ENCODE results near the gene RNU6-7. TPM values are rescaled to one million over a fixed set of nuclear protein-coding genes. Genes with fewer than 3 reads are reported as not detected.

Gene RNU6-7
- total and polyA plus RNA-seq, 2 donors (not counting 3 experiments of a cell fraction or from before 2014, with no cell fraction given): not detected

- intact Hi-C loops (cut with micrococcal nuclease): no loop called here
- Histone ChIP-seq H3K9me1 (replicated peaks; ENCODE audit: control insufficient read depth, extremely low read depth, insufficient read depth, low read length) (no peaks in the 10 kb centered on the region), H3K4me3 (replicated peaks in 1 of 3; ENCODE audit: insufficient read depth in 1 of 3, low read depth in 1 of 3, low read length in 3 of 3) (no peak overlapping the region), H3K27ac (ENCODE audit: insufficient read depth, low read depth, low read length) (no peak overlapping the region), H3K36me3 (ENCODE audit: control insufficient read depth in 2 of 2, extremely low read depth in 1 of 2, insufficient read depth in 2 of 2, low read length in 2 of 2) (no peaks in the 10 kb centered on the region), H3K9ac (replicated peaks; ENCODE audit: extremely low read depth, insufficient read depth, low read length) (no peak overlapping the region), H3K27me3 (ENCODE audit: control insufficient read depth in 2 of 2, insufficient read depth in 2 of 2, low read length in 2 of 2) (peaks cover 2 to 5% of the 10 kb centered on the region in 2 experiments), H3K4me2 (ENCODE audit: insufficient read depth, low read length) (no peak overlapping the region), H3K4me1 (ENCODE audit: control insufficient read depth, extremely low read depth, insufficient read depth, low read length) (no peaks in the 10 kb centered on the region), H3K9me3 (replicated peaks; ENCODE audit: control insufficient read depth, insufficient read depth, low read length) (no peaks in the 10 kb centered on the region), H3K79me2 (ENCODE audit: control insufficient read depth, insufficient read depth, low read length) (no peaks in the 10 kb centered on the region), H4K20me1 (replicated peaks; ENCODE audit: control insufficient read depth, extremely low read depth, insufficient read depth, low read length) (peaks cover 2% of the 10 kb centered on the region), H2AFZ (ENCODE audit: low read depth, low read length) (no peak overlapping the region)
- ChIA-PET CTCF (no interaction called here), POLR2A (no interaction called here)
- no TSS peak for BruUV-seq (replicated peaks)
- no peak for FAIRE-seq
- dilution Hi-C loops (cut with MboI; ENCODE audit: extremely low pct_ligation_motif_present, low sequenced_read_pairs): no loop called here
- no peak for TF ChIP-seq MAX (IDR thresholded peaks at IDR 0.05; ENCODE audit: insufficient read depth, insufficient read length)
- TF ChIP-seq EZH2 (IDR thresholded peaks at IDR 0.05; ENCODE audit: borderline replicate concordance, low read depth, low read length, severe bottlenecking): no peak
- TF ChIP-seq GATA2 (IDR thresholded peaks at IDR 0.05; ENCODE audit: insufficient read depth, insufficient read length, low read depth, low read length): no peak
- no peak for TF ChIP-seq FOS (IDR thresholded peaks at IDR 0.05; ENCODE audit: borderline replicate concordance, insufficient read depth, low read length)
- TF ChIP-seq JUN (IDR thresholded peaks at IDR 0.05; ENCODE audit: borderline replicate concordance, insufficient read depth, insufficient read length, low read depth): no peak
- TF ChIP-seq POLR2A (IDR thresholded peaks at IDR 0.05; ENCODE audit: low read depth, low read length): no peak
- TF ChIP-seq CTCF (IDR thresholded peaks at IDR 0.05; ENCODE audit: extremely low read depth in 1 of 2, insufficient read depth in 1 of 2, low read depth in 1 of 2, low read length in 2 of 2): no peak
- TF ChIP-seq MYC (IDR thresholded peaks at IDR 0.05; ENCODE audit: low read depth, low read length): no peak
- TF ChIP-seq POLR2AphosphoS5 (IDR thresholded peaks at IDR 0.05; ENCODE audit: insufficient read depth, low read depth, low read length): no peak
- no peak for DNase-seq (ENCODE audit: low read depth, low spot score)
These were observed 8.3 kb upstream of the RNU6-7 start for GRCh38 chr14:32193532-32193931.

Measured in endothelial cell of umbilical vein (primary cell).